Right atrium auricular region (tissue), 2 donors: ENCODE measurements around the gene HOXB9. TPM values are rescaled to one million over a fixed set of nuclear protein-coding genes. Genes with fewer than 3 reads are reported as not detected.
A peak's percentile ranks its signal among the peaks of the same experiment; 100 is the strongest.

Experiments
- DNase-seq: peaks from one replicate; pipeline ENCODE4 v3.0.0-alpha.2; 2019; ENCODE audit warnings: low spot score
- H3K27ac ChIP-seq, 2 donors: fragments of 200-600 bp; sonication (generic); 1 replicate in 1 of 2; 2 replicates in 1 of 2; pipeline ENCODE4 v1.5.1; 2016 to 2019
- H3K27me3 ChIP-seq, 2 donors: fragments of 200-600 bp; sonication (generic); one replicate each; pipeline versions ENCODE4 v1.5.1 to v1.6.0; 2017 to 2019
- H3K36me3 ChIP-seq: fragments of 200-600 bp; sonication (generic); one replicate; pipeline ENCODE4 v1.5.1; 2016
- H3K4me1 ChIP-seq, 2 donors: fragments of 200-600 bp; sonication (generic); one replicate each; pipeline versions ENCODE4 v1.5.1 to v1.6.0; 2017 to 2019
- H3K4me3 ChIP-seq, 2 donors: fragments of 200-600 bp; sonication (generic); 1 replicate in 1 of 2; 2 replicates in 1 of 2; pipeline ENCODE4 v1.5.1; 2017 to 2019; ENCODE audit warnings: mild to moderate bottlenecking in 1 of 2, moderate library complexity in 1 of 2
- H3K9me3 ChIP-seq, 2 donors: fragments of 200-600 bp; sonication (generic); one replicate each; pipeline ENCODE4 v1.5.1; 2019
- CTCF ChIP-seq, 2 donors: fragments of 200-600 bp; sonication (generic); IDR thresholded peaks; one replicate each; pipeline ENCODE4 v1.5.1; 2019; ENCODE audit warnings: antibody characterized with exemption in 2 of 2
- total RNA-seq, 2 donors: library from RNA; depleted of rRNA; stranded (reverse); fragments of >200 nt; gene quantifications; one replicate each; pipeline ENCODE4 v1.1.0, GENCODE V29; 2016

Gene HOXB9
- total RNA-seq, 2 donors from 2014 or later = not detected

GRCh38 chr17:48595278-48595999 lies 30.7 kb downstream of the HOXB9 start:
- no peaks in the 10 kb centered on the region for H3K36me3 ChIP-seq
- no peak for DNase-seq
- H3K27ac ChIP-seq = no peak overlapping the region
- peaks cover 55 to 81% of the 10 kb centered on the region in 2 donors for H3K27me3 ChIP-seq
- H3K4me3 ChIP-seq = no peak overlapping the region
- H3K9me3 ChIP-seq = no peaks in the 10 kb centered on the region
- no peak for TF ChIP-seq CTCF (IDR thresholded peaks at IDR 0.05)
- peaks cover 0 to 45% of the 10 kb centered on the region in 2 donors for H3K4me1 ChIP-seq

GRCh38 chr17:48594538-48595277 lies 31.4 kb downstream of the HOXB9 start:
- DNase-seq = no peak
- no peak overlapping the region for H3K27ac ChIP-seq
- H3K36me3 ChIP-seq = no peaks in the 10 kb centered on the region
- no peak overlapping the region for H3K4me3 ChIP-seq
- H3K4me1 ChIP-seq = peaks cover 0 to 45% of the 10 kb centered on the region in 2 donors
- TF ChIP-seq CTCF (IDR thresholded peaks at IDR 0.05) = no peak
- H3K9me3 ChIP-seq = no peaks in the 10 kb centered on the region
- H3K27me3 ChIP-seq = peaks cover 48 to 74% of the 10 kb centered on the region in 2 donors

- no peaks in the 10 kb centered on the region for H3K36me3 ChIP-seq
- peaks cover 43 to 67% of the 10 kb centered on the region in 2 donors for H3K27me3 ChIP-seq
- H3K4me3 ChIP-seq = peak overlapping the region; percentile 5 to 37
- no peaks in the 10 kb centered on the region for H3K9me3 ChIP-seq
- H3K4me1 ChIP-seq = peaks cover 0 to 45% of the 10 kb centered on the region in 2 donors
- no peak overlapping the region for H3K27ac ChIP-seq
- peak; percentile 78 for DNase-seq
- TF ChIP-seq CTCF (IDR thresholded peaks at IDR 0.05) = peak; percentile 64 to 92
Measured at GRCh38 chr17:48593840-48594537, 32.2 kb downstream of the HOXB9 start.

GRCh38 chr17:48593126-48593829 lies 32.9 kb downstream of the HOXB9 start, which contains the start of gene HOXB5:
Gene HOXB5, minus strand, starts transcription at chr17:48593779. Its CDS starts 97 bp downstream, at chr17:48593682.
- no peaks in the 10 kb centered on the region for H3K36me3 ChIP-seq
- no peak for TF ChIP-seq CTCF (IDR thresholded peaks at IDR 0.05)
- H3K27me3 ChIP-seq = peaks cover 36 to 61% of the 10 kb centered on the region in 2 donors
- DNase-seq = no peak
- H3K4me1 ChIP-seq = peaks cover 0 to 45% of the 10 kb centered on the region in 2 donors
- peak within 1 kb of the TSS; percentile 12 to 37 for H3K4me3 ChIP-seq
- H3K9me3 ChIP-seq = no peaks in the 10 kb centered on the region
- no peak within 1 kb of the TSS for H3K27ac ChIP-seq

GRCh38 chr17:48592577-48592976 lies 33.6 kb downstream of the HOXB9 start:
- no peak for DNase-seq
- no peaks in the 10 kb centered on the region for H3K36me3 ChIP-seq
- peaks cover 0 to 39% of the 10 kb centered on the region in 2 donors for H3K4me1 ChIP-seq
- H3K9me3 ChIP-seq = no peaks in the 10 kb centered on the region
- no peak overlapping the region for H3K27ac ChIP-seq
- peaks cover 37 to 55% of the 10 kb centered on the region in 2 donors for H3K27me3 ChIP-seq
- peak overlapping the region in 1 of 2 donors; percentile 37 for H3K4me3 ChIP-seq
- TF ChIP-seq CTCF (IDR thresholded peaks at IDR 0.05) = no peak
